Neutrophil (primary cell): ENCODE data around the gene KATNAL2.

Source experiments
- H3K27ac ChIP-seq: fragments of 200-600 bp; sonication (generic); 2 replicates; pipeline ENCODE4 v1.5.1; 2016; ENCODE audit warnings: mild to moderate bottlenecking, moderate library complexity
- H3K27me3 ChIP-seq: fragments of 200-600 bp; sonication (generic); 2 replicates; pipeline ENCODE4 v1.6.0; 2016; ENCODE audit warnings: mild to moderate bottlenecking
- H3K36me3 ChIP-seq: fragments of 200-600 bp; sonication (generic); 2 replicates; pipeline ENCODE4 v1.5.1; 2017
- H3K4me1 ChIP-seq, 2 experiments: fragments of 200-600 bp in 1 of 2; sonication (generic) in 1 of 2; 1 replicate in 1 of 2; 2 replicates in 1 of 2; pipeline versions ENCODE4 v1.5.1 to v1.6.1; 2013 to 2016; ENCODE audit warnings: low read depth in 1 of 2, low read length in 1 of 2, mild to moderate bottlenecking in 1 of 2, moderate library complexity in 1 of 2; ENCODE audit not compliant: control insufficient read depth in 1 of 2, insufficient read depth in 1 of 2
- H3K4me3 ChIP-seq, 2 experiments: fragments of 200-600 bp in 1 of 2; sonication (generic) in 1 of 2; 1 replicate in 1 of 2; 2 replicates in 1 of 2; pipeline ENCODE4 v1.5.1; 2013 to 2016; ENCODE audit warnings: low read depth in 1 of 2, low read length in 1 of 2, mild to moderate bottlenecking in 1 of 2, moderate library complexity in 1 of 2
- H3K9me3 ChIP-seq: fragments of 200-600 bp; sonication (generic); 2 replicates; pipeline ENCODE4 v1.5.1; 2016
- CTCF ChIP-seq: fragments of 200-600 bp; sonication (generic); IDR thresholded peaks from 2 replicates; pipeline ENCODE4 v1.5.1; 2016; ENCODE audit warnings: antibody characterized with exemption

Gene KATNAL2

GRCh38 chr18:46916551-46917107 lies 773 bp upstream of the KATNAL2 start:
- Histone ChIP-seq H3K4me3 (peak overlapping the region; percentile 50 to 58), H3K27ac (no peak overlapping the region), H3K9me3 (no peaks in the 10 kb centered on the region), H3K27me3 (peaks cover 68% of the 10 kb centered on the region), H3K36me3 (no peaks in the 10 kb centered on the region), H3K4me1 (peaks cover 12 to 18% of the 10 kb centered on the region in 2 experiments)
- TF ChIP-seq CTCF = no peak

- Histone ChIP-seq H3K4me3 (peak overlapping the region; percentile 50 to 58), H3K27me3 (peaks cover 68% of the 10 kb centered on the region), H3K36me3 (no peaks in the 10 kb centered on the region), H3K4me1 (peaks cover 12 to 18% of the 10 kb centered on the region in 2 experiments), H3K9me3 (no peaks in the 10 kb centered on the region), H3K27ac (peak overlapping the region; percentile 13)
- no peak for TF ChIP-seq CTCF
These were observed 600 bp downstream of the KATNAL2 start for GRCh38 chr18:46917803-46918600.

GRCh38 chr18:46920067-46920466 lies 2.7 kb downstream of the KATNAL2 start:
- TF ChIP-seq CTCF = no peak
- H3K27ac ChIP-seq = no peak overlapping the region
- H3K4me3 ChIP-seq = no peak overlapping the region
- peaks cover 12 to 18% of the 10 kb centered on the region in 2 experiments for H3K4me1 ChIP-seq
- no peaks in the 10 kb centered on the region for H3K9me3 ChIP-seq
- H3K36me3 ChIP-seq = no peaks in the 10 kb centered on the region
- H3K27me3 ChIP-seq = peaks cover 57% of the 10 kb centered on the region

- H3K27ac ChIP-seq = no peak overlapping the region
- peaks cover 12 to 18% of the 10 kb centered on the region in 2 experiments for H3K4me1 ChIP-seq
- H3K27me3 ChIP-seq = peaks cover 52% of the 10 kb centered on the region
- no peaks in the 10 kb centered on the region for H3K9me3 ChIP-seq
- TF ChIP-seq CTCF = no peak
- H3K4me3 ChIP-seq = no peak overlapping the region
- no peaks in the 10 kb centered on the region for H3K36me3 ChIP-seq
These were observed 3.3 kb downstream of the KATNAL2 start for GRCh38 chr18:46920653-46921052.

- no peaks in the 10 kb centered on the region for H3K9me3 ChIP-seq
These were observed 22.0 kb downstream of the KATNAL2 start for GRCh38 chr18:46939337-46939963.

More at GRCh38 chr18:46939337-46939963, 22.0 kb downstream of the KATNAL2 start:
- no peak overlapping the region for H3K27ac ChIP-seq
- H3K36me3 ChIP-seq = no peaks in the 10 kb centered on the region
- no peaks in the 10 kb centered on the region for H3K4me1 ChIP-seq
- no peak overlapping the region for H3K4me3 ChIP-seq
- no peak for TF ChIP-seq CTCF
- no peaks in the 10 kb centered on the region for H3K27me3 ChIP-seq
